Mesenchymal stem cell (in vitro differentiated cells and primary cell): ENCODE data around the gene SATB2.
A peak's percentile ranks its signal among the peaks of the same experiment; 100 is the strongest.

ENCODE experiments used
- DNase-seq: peaks from one replicate; pipeline ENCODE4 v3.0.0-alpha.2; 2013
- H2AFZ ChIP-seq: one replicate; pipeline ENCODE4 v1.6.1; 2013; ENCODE audit warnings: low read depth, mild to moderate bottlenecking, control low read depth, inconsistent platforms, low read length, moderate library complexity
- H2AK5ac ChIP-seq: 2 replicates; pipeline ENCODE4 v1.6.1; 2013; ENCODE audit warnings: low read length, moderate library complexity, mild to moderate bottlenecking, inconsistent platforms; ENCODE audit not compliant: severe bottlenecking
- H2BK120ac ChIP-seq: one replicate; pipeline ENCODE4 v1.6.1; 2013; ENCODE audit warnings: low read depth, mild to moderate bottlenecking, inconsistent platforms, low read length, moderate library complexity
- H2BK12ac ChIP-seq, 2 experiments: one replicate each; pipeline ENCODE4 v1.6.1; 2013; ENCODE audit warnings: inconsistent platforms in 2 of 2, low read length in 2 of 2, mild to moderate bottlenecking in 2 of 2, moderate library complexity in 2 of 2, control low read depth in 1 of 2
- H2BK15ac ChIP-seq: one replicate; pipeline ENCODE4 v1.6.1; 2013; ENCODE audit warnings: mild to moderate bottlenecking, low read depth, inconsistent platforms; ENCODE audit not compliant: poor library complexity, severe bottlenecking
- H2BK5ac ChIP-seq: 2 replicates; pipeline ENCODE4 v1.6.1; 2013; ENCODE audit warnings: low read depth, mild to moderate bottlenecking, low read length, control low read depth, inconsistent platforms; ENCODE audit not compliant: poor library complexity, severe bottlenecking
- H3K14ac ChIP-seq, 2 experiments: one replicate each; pipeline ENCODE4 v1.6.1; 2013; ENCODE audit warnings: inconsistent platforms in 2 of 2, low read length in 2 of 2, control low read depth in 1 of 2, mild to moderate bottlenecking in 1 of 2, moderate library complexity in 1 of 2
- H3K18ac ChIP-seq, 2 experiments: one replicate each; pipeline ENCODE4 v1.6.1; 2013; ENCODE audit warnings: inconsistent platforms in 2 of 2, low read length in 2 of 2, control low read depth in 1 of 2, low read depth in 1 of 2, mild to moderate bottlenecking in 1 of 2
- H3K23ac ChIP-seq, 2 experiments: one replicate each; pipeline ENCODE4 v1.6.1; 2013; ENCODE audit warnings: inconsistent platforms in 2 of 2, low read length in 2 of 2, mild to moderate bottlenecking in 2 of 2, moderate library complexity in 2 of 2, control low read depth in 1 of 2
- H3K27ac ChIP-seq: 2 replicates; pipeline ENCODE4 v1.5.1; 2013; ENCODE audit warnings: mild to moderate bottlenecking, moderate library complexity, low read length, control low read depth, inconsistent platforms; ENCODE audit not compliant: poor library complexity, severe bottlenecking
- H3K27me3 ChIP-seq, 2 experiments: 2 replicates each; pipeline versions ENCODE4 v1.6.1 to v1.7.0; 2013; ENCODE audit warnings: low read length in 2 of 2, mild to moderate bottlenecking in 2 of 2, moderate library complexity in 2 of 2, control low read depth in 1 of 2, inconsistent platforms in 1 of 2; ENCODE audit not compliant: control insufficient read depth in 1 of 2, insufficient read depth in 1 of 2
- H3K36me3 ChIP-seq, 2 experiments: 2 replicates each; pipeline versions ENCODE4 v1.6.1 to v1.7.0; 2013; ENCODE audit warnings: low read length in 2 of 2, control low read depth in 1 of 2, inconsistent platforms in 1 of 2, low read depth in 1 of 2, mild to moderate bottlenecking in 1 of 2; ENCODE audit not compliant: insufficient read depth in 2 of 2, control insufficient read depth in 1 of 2
- H3K4ac ChIP-seq, 2 experiments: one replicate each; pipeline ENCODE4 v1.6.1; 2013; ENCODE audit warnings: inconsistent platforms in 2 of 2, low read length in 2 of 2, mild to moderate bottlenecking in 2 of 2, moderate library complexity in 2 of 2, control low read depth in 1 of 2, low read depth in 1 of 2
- H3K4me1 ChIP-seq: 2 replicates; pipeline ENCODE4 v1.6.1; 2013; ENCODE audit warnings: low read depth, low read length, control low read depth; ENCODE audit not compliant: control insufficient read depth, insufficient read depth
- H3K4me2 ChIP-seq: 2 replicates; pipeline ENCODE4 v1.6.1; 2013; ENCODE audit warnings: low read length, mild to moderate bottlenecking, inconsistent platforms; ENCODE audit not compliant: poor library complexity, severe bottlenecking
- H3K4me3 ChIP-seq, 2 experiments: 2 replicates each; pipeline versions ENCODE4 v1.5.1 to v1.7.0; 2013; ENCODE audit warnings: low read length in 2 of 2, mild to moderate bottlenecking in 2 of 2, control low read depth in 1 of 2, low read depth in 1 of 2; ENCODE audit not compliant: insufficient read depth in 1 of 2
- H3K79me1 ChIP-seq: replicated peaks from 2 replicates; pipeline ENCODE4 v1.6.1; 2013; ENCODE audit warnings: mild to moderate bottlenecking, control low read depth, low read length, inconsistent platforms; ENCODE audit not compliant: poor library complexity, severe bottlenecking
- H3K9ac ChIP-seq: 2 replicates; pipeline ENCODE4 v1.7.0; 2013; ENCODE audit warnings: mild to moderate bottlenecking, low read length, moderate library complexity
- H3K9me3 ChIP-seq: 2 replicates; pipeline ENCODE4 v1.7.0; 2013; ENCODE audit warnings: mild to moderate bottlenecking, low read length; ENCODE audit not compliant: control insufficient read depth
- H4K8ac ChIP-seq: one replicate; pipeline ENCODE4 v1.6.1; 2013; ENCODE audit warnings: inconsistent platforms, mild to moderate bottlenecking, low read length, moderate library complexity
- H4K91ac ChIP-seq: one replicate; pipeline ENCODE4 v1.6.1; 2013; ENCODE audit warnings: mild to moderate bottlenecking, low read length, inconsistent platforms
- WGBS: methylation state at CpG from one replicate; pipeline ENCODE4 v1.1.7; 2013; ENCODE audit warnings: mixed read lengths; 5-methylcytosine and 5-hydroxymethylcytosine counted together

SATB2 gene

DNA sequence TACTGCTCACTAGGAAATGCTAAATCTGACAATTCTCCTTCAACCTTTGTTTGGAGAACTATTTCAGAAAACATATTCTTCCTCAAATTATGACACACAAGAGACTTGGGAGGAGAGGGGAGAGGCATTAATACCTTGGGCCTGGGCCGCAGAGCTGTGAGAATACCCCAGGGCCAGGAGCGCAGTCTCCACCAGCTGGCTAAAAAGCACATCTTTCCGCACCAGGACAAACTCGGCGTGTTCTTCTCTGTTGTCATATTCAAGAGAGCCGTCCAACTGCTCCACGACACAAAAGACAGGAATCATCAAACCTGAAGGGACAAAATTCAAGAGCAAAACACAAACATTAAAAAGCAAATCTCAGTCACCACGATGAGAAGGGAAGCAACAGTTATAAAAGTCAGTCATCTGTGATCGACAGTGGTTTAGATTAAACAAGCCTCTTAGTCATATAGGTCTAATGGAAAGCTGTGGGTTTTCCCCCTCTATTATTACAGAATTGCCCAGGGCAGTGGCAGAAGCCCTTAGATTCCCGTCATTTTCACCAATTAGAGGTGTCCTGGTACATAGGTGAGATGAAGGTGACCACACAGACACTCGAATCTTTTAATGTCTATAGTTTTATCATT, 24.4 kb downstream of the SATB2 start:
- WGBS = 87% methylated on average over 9 of the region's 11 CpGs
- H2BK15ac ChIP-seq = no peak overlapping the region
- no peak overlapping the region for H3K27ac ChIP-seq
- H3K23ac ChIP-seq = no peak overlapping the region
- no peak overlapping the region for H3K4me2 ChIP-seq
- H3K79me1 ChIP-seq = no peaks in the 10 kb centered on the region
- H2AK5ac ChIP-seq = no peak overlapping the region
- H3K9ac ChIP-seq = no peak overlapping the region
- no peak overlapping the region for H4K8ac ChIP-seq
- H3K36me3 ChIP-seq = peaks cover 0 to 66% of the 10 kb centered on the region in 2 experiments
- H3K18ac ChIP-seq = no peak overlapping the region
- no peak for DNase-seq
- H3K4ac ChIP-seq = no peak overlapping the region
- H2BK120ac ChIP-seq = no peak overlapping the region
- no peak overlapping the region for H4K91ac ChIP-seq
- no peaks in the 10 kb centered on the region for H3K9me3 ChIP-seq
- H2BK5ac ChIP-seq = no peak overlapping the region
- H2AFZ ChIP-seq = no peak overlapping the region
- no peak overlapping the region for H2BK12ac ChIP-seq
- no peak overlapping the region for H3K4me3 ChIP-seq
- peaks cover 4% of the 10 kb centered on the region for H3K4me1 ChIP-seq
- H3K14ac ChIP-seq = no peak overlapping the region
- H3K27me3 ChIP-seq = no peaks in the 10 kb centered on the region

DNA sequence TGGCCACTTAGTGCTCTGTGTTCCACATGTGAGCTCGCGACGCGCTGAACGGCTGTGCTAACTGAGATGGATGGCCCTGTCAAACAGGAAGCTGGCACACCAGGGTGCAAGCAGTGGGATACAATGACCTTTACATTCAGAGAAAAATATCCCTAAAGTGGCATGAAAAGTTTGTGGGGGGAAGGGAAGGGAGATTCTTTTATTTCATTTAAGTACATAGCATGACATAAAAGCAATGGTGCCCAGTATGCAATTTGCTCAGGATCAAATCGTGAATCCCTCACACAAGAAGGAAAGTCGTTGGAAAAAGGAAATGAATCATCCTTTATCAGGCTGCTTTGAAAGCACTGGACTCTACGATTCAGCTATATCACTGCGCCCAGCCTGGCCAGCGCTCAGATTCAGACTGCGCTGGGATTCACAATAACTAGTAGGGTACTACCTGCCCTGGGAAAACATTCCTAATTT, 26.0 kb downstream of the SATB2 start:
- Histone ChIP-seq H3K4me2 (peak overlapping the region; percentile 26), H3K79me1 (no peaks in the 10 kb centered on the region), H3K27me3 (no peaks in the 10 kb centered on the region), H3K23ac (no peak overlapping the region), H2BK120ac (no peak overlapping the region), H3K36me3 (peaks cover 0 to 62% of the 10 kb centered on the region in 2 experiments), H3K14ac (no peak overlapping the region), H2BK5ac (no peak overlapping the region), H3K9me3 (no peaks in the 10 kb centered on the region), H3K4me3 (no peak overlapping the region), H4K8ac (peak overlapping the region; percentile 69), H2BK15ac (no peak overlapping the region), H2BK12ac (no peak overlapping the region), H3K18ac (no peak overlapping the region), H3K4ac (no peak overlapping the region), H3K27ac (no peak overlapping the region), H4K91ac (no peak overlapping the region), H3K9ac (no peak overlapping the region), H2AK5ac (no peak overlapping the region), H2AFZ (no peak overlapping the region), H3K4me1 (peaks cover 4% of the 10 kb centered on the region)
- DNase-seq = peak; percentile 56
- WGBS = 24% methylated on average over 10 of the region's 11 CpGs

DNA sequence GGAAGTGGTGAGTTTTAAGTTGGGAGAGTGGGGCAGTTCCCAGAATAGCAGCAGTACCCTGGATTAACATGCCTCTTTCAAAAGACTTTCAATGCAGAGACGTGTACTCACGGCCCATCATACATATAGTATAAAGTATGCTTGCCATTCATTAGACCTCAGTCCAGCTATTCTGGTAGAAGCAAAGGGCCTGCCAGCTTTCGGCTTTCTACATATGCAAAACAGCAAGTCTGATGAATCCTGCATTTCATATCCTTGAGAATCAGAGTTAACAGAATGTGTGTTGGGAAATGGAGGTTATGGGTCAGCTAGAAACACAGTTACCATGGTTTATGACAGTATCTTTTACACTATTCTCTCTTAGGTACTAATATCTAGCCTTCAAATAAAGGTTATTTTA, 27.5 kb downstream of the SATB2 start:
- H3K18ac ChIP-seq = no peak overlapping the region
- no peak overlapping the region for H2BK120ac ChIP-seq
- H4K91ac ChIP-seq = no peak overlapping the region
- no peaks in the 10 kb centered on the region for H3K9me3 ChIP-seq
- H3K9ac ChIP-seq = no peak overlapping the region
- H3K4ac ChIP-seq = no peak overlapping the region
- DNase-seq = no peak
- no peak overlapping the region for H4K8ac ChIP-seq
- H3K4me1 ChIP-seq = peaks cover 4% of the 10 kb centered on the region
- H3K27ac ChIP-seq = no peak overlapping the region
- WGBS = 94% methylated on average over 3 of the region's 3 CpGs
- H2BK15ac ChIP-seq = no peak overlapping the region
- no peak overlapping the region for H2AFZ ChIP-seq
- no peak overlapping the region for H3K23ac ChIP-seq
- no peak overlapping the region for H3K4me2 ChIP-seq
- no peak overlapping the region for H3K14ac ChIP-seq
- H2BK5ac ChIP-seq = no peak overlapping the region
- H3K4me3 ChIP-seq = no peak overlapping the region
- H3K36me3 ChIP-seq = peaks cover 0 to 62% of the 10 kb centered on the region in 2 experiments
- H2BK12ac ChIP-seq = no peak overlapping the region
- H3K79me1 ChIP-seq = no peaks in the 10 kb centered on the region
- H3K27me3 ChIP-seq = no peaks in the 10 kb centered on the region
- no peak overlapping the region for H2AK5ac ChIP-seq

DNA sequence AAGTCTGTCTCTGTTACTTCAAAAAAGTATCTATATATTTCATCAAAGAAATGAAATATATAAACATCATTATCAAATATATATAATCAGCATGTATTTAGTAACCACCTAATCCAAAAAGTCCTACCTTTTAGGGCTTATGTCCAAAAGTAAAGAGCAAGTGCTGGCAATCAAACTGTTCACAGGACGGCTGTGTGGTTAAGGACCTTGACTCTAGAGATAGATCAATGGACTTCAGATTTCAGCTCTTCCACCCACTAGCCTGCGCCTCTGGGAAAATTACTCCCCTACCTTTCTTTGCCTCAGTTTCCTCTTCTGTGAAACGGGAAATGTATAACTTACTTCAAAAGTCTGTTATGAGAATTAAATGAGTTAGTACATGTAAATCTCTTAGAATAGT, 29.4 kb downstream of the SATB2 start:
- no peak overlapping the region for H2BK15ac ChIP-seq
- H3K4me1 ChIP-seq = peaks cover 4% of the 10 kb centered on the region
- H2AFZ ChIP-seq = no peak overlapping the region
- no peaks in the 10 kb centered on the region for H3K27me3 ChIP-seq
- H3K4me3 ChIP-seq = no peak overlapping the region
- DNase-seq = no peak
- H2BK12ac ChIP-seq = no peak overlapping the region
- no peak overlapping the region for H2BK120ac ChIP-seq
- no peak overlapping the region for H3K27ac ChIP-seq
- no peak overlapping the region for H2AK5ac ChIP-seq
- H3K9ac ChIP-seq = no peak overlapping the region
- WGBS = 91% methylated on average over 1 of the region's 3 CpGs
- H3K4ac ChIP-seq = no peak overlapping the region
- no peak overlapping the region for H4K8ac ChIP-seq
- H3K18ac ChIP-seq = no peak overlapping the region
- H2BK5ac ChIP-seq = no peak overlapping the region
- H3K4me2 ChIP-seq = no peak overlapping the region
- no peak overlapping the region for H3K23ac ChIP-seq
- no peak overlapping the region for H3K14ac ChIP-seq
- H4K91ac ChIP-seq = no peak overlapping the region
- no peaks in the 10 kb centered on the region for H3K9me3 ChIP-seq
- peaks cover 0 to 67% of the 10 kb centered on the region in 2 experiments for H3K36me3 ChIP-seq
- H3K79me1 ChIP-seq = no peaks in the 10 kb centered on the region
